GM18499 (cell line): ENCODE results near the gene ARGFX.
"Not testable (repeated sequence)": the region's sequence is repeated elsewhere in the genome, so short reads cannot be mapped to it uniquely, and the experiment has no call there.

ENCODE experiments used
- ATAC-seq: cut with Tn5 transposase; IDR thresholded peaks from one replicate; pipeline ENCODE4 v1.9.1; 2021; ENCODE audit warnings: moderate number of reproducible peaks; ENCODE audit not compliant: insufficient read depth, unreplicated experiment

ARGFX gene

GRCh38 chr3:121567649-121568048, at the start of gene ARGFX:
Gene ARGFX, plus strand, starts transcription at chr3:121567949. Its CDS starts 2,765 bp downstream, at chr3:121570714.
- ATAC-seq = no peak

DNA sequence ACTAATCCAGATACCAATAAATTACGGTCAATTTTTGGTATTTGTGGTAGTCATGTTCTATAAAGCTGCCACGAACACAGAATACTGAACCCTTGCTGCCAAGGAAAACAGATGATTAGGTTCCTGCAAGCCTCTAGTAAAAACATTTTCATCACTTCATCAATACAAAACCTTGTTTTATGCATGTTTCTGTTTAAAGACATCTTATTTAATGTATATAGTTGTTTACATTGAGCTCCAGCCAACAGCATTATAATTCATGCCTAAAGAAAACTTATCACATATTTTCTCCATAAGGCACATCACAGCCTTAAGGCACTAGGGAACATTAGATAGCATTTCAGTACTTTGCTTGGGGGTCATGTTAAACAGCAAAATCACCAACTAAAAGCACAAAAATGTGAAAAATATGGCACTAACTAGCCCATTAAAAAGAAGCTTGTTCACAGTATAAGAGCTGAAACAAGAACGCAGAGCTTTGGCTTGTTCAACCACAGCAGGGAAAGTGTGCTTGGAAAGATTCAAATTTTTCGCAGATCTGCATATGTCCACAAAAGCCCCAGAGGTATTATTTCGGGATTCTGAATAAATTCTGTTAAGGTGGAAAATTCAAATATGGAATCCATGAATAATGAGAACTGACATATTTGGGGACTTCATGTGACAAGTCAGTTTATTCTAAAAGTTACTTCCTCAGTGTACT, 49.6 kb upstream of the ARGFX start:
- ATAC-seq = no peak

GRCh38 chr3:121520510-121520909, 47.2 kb upstream of the ARGFX start:
- no peak for ATAC-seq

- no peak for ATAC-seq
Measured at GRCh38 chr3:121529308-121529707, 38.4 kb upstream of the ARGFX start.

- ATAC-seq = no peak
Measured at GRCh38 chr3:121531269-121531668, 36.5 kb upstream of the ARGFX start.

DNA sequence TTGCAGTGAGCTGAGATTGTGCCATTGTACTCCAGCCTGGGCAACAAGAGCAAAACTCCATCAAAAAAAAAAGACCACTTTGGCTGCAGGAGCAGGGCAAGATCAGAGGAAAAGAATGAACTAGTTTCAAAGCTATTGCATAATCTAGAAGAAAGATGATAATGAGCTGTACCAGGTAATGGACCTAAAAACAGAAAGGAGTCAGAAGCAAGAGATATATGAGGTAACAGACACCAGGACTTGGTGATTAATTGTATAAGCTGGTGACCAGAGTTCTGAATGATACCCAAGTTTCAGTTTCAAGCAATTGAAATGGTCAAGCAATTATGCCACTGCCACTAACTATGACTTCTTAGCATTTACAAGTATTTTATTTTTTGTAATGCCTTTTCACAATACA, 24.8 kb upstream of the ARGFX start:
- ATAC-seq = no peak

- ATAC-seq = no peak
Measured at GRCh38 chr3:121545049-121545573, 22.6 kb upstream of the ARGFX start.

DNA sequence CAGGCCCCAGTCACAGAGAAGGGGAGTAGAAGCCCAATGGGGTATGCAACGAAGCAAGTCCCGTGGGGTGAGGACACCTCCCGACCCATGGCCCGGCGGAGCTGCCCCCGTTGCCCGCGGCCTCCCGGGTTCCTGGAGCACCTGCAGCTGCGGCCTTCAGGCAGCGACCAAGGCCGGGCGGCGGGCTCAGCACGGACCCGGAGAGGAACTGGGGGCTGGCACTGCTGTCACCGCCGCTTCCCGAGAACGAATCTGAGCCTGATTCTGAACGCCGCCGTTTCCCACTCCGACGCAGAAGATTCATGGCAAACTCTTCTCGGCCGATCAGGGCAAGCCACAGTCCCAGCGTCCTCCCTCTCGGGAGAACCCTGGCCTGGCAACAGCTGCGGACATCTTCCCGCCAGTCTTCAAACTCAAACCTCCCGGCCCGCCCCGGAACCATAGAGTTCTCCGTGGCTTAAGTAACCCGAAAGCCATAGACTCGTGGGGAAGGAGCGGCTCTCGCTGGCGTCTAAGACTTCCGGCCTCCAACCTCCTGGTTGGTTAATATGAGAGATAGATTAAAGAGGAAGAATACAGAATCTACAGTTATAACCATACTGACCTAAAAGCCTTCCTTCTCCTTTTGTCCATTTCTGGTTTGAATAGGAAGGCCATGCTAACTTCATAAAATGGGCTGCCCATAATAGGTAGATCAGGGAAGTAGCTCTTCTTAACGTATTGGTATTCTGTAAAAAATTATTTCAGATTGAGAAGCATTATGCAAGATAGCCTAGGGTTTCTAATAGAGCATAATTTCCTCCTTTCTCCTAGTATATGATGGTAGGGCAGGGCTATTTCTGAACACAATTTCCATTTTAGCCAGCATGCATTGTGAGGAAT, 21.9 kb upstream of the ARGFX start, which contains the start of gene POLQ:
Gene POLQ, minus strand, starts transcription at position 415 of the 882 bp plus-strand sequence. Its CDS starts 111 bp downstream, at position 304.
- peak; percentile 64 for ATAC-seq

DNA sequence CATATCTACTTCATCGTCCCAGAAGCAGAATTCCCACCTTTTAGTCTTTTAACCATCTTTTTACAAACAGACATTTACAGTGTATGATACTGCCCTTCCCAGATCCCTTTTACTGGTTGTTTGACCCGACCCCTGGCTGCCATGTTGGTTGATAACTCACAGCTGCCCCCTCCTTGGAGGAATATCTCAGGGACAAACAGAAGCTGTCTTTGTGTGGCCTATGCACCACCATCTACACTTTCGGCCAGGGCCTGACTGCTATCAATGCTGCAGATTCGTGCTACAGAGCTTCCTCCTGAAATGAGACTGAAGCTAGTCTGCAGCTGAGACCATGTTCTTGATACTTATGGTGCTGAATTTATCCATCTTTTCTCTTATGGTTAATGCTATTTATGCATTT, 15.4 kb upstream of the ARGFX start:
- ATAC-seq = no peak

DNA sequence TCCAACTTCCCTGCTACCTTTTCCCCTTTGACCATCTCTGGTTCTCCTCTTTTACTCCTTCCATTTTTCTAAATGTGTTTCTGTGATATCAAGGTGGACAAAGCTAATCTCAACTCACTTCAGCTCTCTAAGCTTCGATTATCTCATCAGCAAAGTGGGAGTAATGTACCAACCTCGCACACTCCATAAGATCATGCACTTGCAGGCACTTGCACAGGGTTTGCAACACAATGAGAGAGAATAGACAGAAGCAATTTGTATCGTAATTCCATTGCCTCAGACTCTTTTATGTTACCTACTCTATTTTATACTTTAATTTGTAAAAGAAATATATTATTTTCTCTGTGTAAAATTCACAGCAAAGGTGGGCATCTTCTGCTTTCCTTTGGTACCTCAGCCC, 15.0 kb upstream of the ARGFX start:
- ATAC-seq = no peak

DNA sequence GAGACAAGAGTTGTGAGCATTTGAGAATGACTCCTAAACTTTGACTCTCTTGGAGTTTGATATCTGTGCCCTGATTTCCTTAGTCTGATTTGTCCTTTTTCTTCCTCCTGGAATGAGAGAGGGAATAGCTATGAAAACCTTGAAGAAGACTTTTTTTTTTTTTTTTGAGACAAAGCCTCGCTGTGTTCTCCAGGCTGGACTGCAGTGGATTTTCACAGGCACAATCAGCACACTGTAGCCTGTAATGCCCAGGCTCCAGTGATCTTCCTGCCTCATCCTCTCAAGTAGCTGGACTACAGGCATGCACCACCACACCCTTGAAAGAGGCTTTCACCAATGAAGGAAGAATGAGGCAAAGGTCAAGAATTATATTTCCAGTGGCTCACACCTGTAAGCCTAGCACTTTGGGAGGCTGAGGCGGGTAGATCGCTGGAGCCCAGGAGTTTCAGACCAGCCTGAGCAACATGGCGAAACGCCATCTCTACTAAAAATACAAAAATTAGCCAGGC, 10.3 kb upstream of the ARGFX start:
- ATAC-seq = no peak

GRCh38 chr3:121562148-121562547, 5.6 kb upstream of the ARGFX start:
- no peak for ATAC-seq

- no peak for ATAC-seq
Measured at GRCh38 chr3:121566773-121567172, 976 bp upstream of the ARGFX start.

GRCh38 chr3:121574449-121574848, 6.7 kb downstream of the ARGFX start:
- ATAC-seq = no peak

DNA sequence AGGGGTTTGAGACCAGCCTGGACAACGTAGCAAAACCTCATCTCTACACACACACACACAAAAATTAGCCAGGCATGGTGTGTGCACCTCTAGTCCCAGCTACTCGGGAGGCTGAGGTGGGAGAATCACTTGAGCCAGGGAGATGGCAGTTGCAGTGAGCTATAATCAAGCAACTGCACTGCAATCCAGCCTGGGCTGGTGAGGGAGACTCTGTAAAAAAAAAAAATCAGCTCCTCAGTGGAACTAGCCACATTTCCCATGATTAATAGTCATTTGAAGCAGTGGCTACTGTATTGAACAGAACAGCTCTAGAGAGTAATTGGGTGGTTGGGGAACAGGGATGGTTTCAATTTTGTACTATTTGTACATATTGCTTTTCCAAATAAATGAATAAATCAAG, 13.9 kb downstream of the ARGFX start:
- ATAC-seq = no peak

DNA sequence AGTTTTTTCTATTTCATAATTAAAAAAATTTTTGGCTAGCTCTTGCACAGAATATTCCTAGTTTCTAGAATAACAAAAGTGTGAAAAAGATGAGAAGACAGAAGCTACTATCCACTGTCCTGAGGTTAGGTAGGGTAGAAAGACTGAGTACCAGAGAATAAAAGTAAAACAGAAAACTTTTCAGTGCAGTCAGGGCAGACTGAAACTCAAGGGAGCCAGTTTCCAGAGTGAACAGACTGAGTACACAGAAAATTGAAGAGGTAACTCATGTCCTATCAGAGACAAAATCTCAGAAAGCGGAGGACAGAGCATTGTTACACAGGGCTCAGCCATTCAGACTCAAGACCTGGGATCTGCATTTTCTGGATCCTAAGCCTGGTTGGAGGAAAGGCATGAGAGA, 16.7 kb downstream of the ARGFX start:
- no peak for ATAC-seq

DNA sequence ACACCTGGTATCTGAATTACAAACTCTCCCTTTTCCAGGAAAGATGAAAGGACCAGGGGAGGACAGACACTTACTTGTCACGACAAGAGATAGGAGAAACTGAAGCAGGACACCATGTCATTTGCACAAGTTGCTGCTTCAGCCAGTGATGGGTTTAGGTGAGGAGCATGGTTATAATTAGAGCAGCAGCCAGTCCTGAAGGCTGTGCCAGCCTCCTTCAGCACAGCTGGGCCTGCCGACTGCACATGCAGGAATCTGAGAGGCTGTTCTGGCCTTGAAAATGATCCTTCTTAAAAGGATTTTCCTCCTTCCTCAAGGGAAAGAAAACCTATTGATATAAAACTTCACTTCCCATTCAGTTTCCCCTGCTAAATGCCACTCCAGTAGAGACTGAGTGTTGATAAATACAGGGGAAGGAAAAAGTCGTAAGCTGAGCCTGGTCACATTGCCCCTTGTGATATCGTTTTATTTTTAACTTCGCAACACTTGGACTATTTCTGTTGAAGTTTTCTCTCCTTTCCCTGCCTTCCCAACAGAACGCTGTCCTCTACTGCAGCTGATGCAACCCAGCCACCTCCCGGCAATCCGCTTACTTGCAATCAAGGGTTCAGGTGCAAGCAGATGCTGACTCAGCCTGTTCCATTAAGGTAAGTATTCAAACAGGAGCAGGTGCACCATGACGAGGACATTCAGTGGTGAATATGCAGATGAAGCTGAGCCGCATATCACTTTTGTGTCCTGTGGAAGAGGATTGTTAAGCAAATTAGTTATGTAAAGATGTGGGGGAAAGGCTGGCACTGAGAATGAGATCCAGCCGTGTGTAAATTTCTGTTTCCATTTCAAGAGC, 25.3 kb downstream of the ARGFX start, which contains the start of gene FBXO40:
Gene FBXO40, plus strand, starts transcription at position 524 of the 847 bp plus-strand sequence. CDS start 27,197 bp downstream, outside the sequence.
- no peak for ATAC-seq

- ATAC-seq = not testable (repeated sequence)
Measured at GRCh38 chr3:121593806-121594205, 26.1 kb downstream of the ARGFX start.

GRCh38 chr3:121594850-121595249, 27.1 kb downstream of the ARGFX start:
- ATAC-seq = no peak
